Left renal pelvis (tissue), 4 donors: ENCODE results near the gene ABCC1. TPM values are rescaled to one million over a fixed set of nuclear protein-coding genes. Genes with fewer than 3 reads are reported as not detected.

Source experiments
- DNase-seq, 4 donors: peaks; one replicate each; pipeline ENCODE4 v3.0.0-alpha.2; 2013; ENCODE audit warnings: low read depth in 4 of 4, low spot score in 3 of 4
- polyA plus RNA-seq, 4 donors: library from polyadenylated mRNA; unstranded; fragments of 120-200 nt; gene quantifications; one replicate each; pipeline ENCODE4 v1.2.1, GENCODE V29; 2013; ENCODE audit not compliant: insufficient read length in 4 of 4

Gene ABCC1
- polyA plus RNA-seq, 4 donors, result 18.3 to 30.2 (median 23.1) TPM

DNA sequence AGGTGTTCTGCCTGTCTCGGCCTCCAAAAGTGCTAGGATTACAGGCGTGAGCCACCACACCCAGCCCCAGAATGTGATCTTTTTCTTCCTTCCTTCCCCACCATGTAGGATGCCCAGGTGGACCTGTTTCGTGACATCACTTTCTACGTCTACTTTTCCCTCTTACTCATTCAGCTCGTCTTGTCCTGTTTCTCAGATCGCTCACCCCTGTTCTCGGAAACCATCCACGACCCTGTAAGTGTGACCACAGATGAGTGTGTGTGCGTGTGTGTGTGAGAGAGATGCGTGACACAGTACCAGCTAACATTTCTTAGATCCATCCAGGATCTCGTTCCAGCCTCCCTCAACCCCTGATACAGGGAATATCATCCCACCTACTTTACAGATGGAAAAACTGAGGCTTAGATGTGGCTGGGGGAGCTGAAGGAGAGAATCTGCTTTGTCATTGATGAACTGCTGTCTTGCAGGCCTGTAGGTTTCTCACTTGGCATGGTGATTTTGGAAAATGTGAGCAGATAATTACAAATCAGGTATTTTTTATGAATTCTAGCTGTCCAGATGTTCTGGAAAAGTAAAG is 67.1 kb downstream of the ABCC1 start:
- no peak for DNase-seq

DNA sequence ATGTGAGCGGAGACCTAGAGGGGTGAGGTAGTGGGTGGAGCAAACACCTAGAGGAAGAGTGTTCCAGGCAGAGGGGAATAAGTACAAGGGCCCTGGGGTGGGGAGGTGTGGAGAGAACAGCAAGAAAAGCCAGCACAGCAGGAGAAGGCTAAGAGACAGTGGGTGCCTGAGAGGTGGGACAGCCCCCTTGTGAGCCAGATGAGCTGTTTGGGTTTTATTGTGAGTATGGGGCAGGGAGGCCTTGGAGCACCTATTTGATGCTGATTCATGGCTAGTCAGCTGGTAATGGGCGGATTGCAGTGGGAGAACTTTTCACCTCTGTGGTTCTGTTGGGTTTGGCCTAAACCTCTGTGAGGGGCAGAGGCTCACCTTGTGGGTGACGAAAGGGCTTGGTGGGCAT is 68.4 kb downstream of the ABCC1 start:
- DNase-seq, result no peak

DNA sequence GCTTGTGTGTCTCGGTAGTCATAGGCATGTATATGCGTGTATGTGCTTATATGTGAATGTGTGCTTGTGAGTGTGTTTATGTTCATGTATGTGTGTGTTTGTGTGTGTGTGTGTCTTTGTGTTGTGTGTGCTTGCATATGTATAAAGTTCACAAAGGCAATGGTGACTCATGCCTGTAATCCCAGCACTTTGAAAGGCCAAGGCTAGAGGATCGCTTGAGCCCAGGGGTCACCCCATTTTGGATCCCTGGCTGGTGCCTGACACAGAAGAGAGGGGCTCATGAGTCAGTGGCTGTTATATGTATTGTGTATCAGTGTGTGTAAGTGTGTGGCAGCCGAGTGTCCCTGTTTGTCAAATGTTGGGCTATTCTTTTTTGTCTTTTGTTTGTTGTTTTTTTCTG is 69.3 kb downstream of the ABCC1 start:
- DNase-seq, result no peak

DNA sequence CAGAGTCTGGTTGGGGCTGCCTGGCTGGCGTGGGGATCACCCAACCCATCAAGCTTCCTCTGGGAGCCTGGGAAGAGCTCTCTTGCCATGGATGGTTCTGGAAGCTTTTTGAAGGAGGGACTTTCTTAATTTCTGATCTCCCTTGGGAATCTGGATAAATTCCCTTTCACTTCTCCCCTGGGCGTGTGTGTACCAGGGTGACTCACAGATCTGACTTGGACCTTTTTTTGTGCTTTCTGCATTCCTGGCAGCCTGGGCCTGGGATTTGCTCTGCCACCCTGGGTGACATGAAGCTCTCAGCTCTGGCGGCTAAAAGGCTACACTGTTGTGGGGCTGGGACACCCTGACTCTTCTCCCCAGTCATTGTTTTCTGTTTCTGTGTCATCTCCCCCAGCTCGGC is 70.1 kb downstream of the ABCC1 start:
- no peak for DNase-seq

DNA sequence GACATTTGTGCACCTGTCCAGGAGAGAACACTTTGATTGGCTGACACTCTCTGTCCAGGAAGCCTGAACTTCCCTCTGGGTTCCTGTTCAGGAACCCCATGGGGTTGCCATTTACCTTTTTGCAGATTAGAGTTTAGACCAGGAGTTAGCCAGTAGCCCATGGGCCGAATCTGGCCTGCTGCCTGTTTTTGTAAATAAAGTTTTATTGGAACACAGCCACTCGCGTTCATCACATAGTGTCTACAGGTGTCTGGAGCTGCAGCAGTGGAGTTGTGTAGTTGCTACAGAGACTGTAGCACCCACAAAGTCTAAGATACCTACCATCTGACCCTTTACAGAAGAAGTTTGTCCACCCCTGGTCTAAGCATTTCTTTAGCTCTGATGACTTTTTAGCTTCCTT is 70.9 kb downstream of the ABCC1 start:
- no peak for DNase-seq

DNA sequence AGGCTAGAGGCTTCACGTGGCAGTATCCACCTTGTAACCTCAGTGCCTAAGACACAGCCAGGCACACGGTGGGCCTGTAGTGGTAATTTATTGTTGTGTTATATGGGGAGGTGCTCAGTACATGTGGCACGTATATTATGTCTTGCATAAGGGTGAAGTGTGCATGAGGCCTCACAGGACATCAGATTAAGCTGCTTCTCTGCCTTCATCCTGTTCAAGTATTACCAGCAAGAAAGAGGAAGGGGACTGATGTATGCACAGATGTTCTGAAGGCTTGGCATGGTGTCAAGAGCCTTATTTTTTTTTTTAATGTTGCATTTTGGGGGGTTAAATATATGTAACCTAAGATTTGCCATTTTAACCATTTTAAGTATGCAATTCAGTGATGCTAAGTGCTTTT is 71.6 kb downstream of the ABCC1 start:
- DNase-seq, result no peak

DNA sequence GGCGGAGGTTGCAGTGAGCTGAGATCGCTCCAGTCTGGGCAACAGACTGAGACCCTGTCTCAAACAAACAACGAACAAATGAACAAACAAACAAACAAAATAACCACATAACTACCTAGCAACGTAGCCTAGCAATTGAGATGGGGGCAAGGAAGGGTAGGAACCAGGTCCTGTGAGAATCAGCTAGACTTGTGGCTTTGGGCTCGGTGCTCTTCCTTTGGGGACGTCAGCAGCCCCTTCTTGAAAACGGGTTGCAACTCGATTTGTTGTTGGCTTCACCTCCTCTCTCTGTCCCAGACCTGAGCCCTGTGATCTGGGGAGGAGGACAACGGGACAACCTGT is 72.2 kb downstream of the ABCC1 start:
- no peak for DNase-seq

DNA sequence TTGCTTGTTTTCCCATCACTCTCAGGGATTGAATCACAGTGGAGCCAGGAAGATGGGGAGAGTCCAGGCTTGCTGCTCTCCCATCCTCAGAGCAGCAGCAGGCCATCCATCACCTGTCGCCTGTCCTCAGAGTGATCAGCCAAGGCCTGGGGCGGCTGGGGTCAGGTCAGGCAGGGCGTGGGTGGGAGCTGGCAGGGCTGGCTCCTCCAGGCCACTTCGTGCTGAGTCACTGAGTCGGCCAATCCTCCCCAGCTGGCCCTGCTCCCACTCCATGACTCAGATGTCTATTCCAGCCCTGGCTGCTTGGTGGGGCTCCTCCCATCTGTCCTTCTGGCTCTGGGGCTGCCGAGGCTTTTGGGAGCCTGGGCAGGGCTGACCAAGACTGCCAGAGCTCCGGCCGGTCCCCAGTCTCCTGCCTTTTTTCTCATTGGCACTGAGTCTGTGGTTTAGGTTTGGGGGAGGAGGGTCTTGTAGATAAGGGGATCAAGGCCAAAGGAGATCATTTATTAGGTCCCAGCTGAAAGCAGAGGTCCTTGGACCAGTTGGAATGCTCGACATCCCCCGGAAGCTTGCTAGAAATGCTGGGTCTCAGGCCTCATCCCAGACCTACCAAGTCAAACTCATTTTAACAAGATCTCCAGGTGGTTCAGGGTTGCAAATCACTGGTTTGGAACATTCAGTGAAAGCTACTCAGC is 72.7 kb downstream of the ABCC1 start:
- peak in 3 of 4 donors; percentile 48 to 67 (median 59) for DNase-seq

DNA sequence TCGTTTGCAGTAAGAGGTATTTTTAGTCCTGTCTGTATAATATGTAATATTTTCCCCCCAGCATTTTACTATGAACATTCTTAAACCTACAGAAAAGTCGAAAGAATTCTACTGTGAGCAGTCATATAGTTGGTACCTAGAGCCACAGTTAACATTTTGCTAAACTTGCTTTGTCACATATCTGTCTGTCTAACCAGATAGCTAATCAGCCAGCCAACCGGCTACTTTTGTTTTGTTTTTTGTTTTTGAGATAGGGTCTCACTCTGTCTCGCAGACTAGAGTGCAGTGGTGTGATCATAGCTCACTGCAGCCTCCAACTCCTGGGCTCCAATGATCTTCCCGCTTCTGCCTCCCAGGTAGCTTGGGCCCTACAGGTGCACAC is 73.3 kb downstream of the ABCC1 start:
- no peak for DNase-seq

DNA sequence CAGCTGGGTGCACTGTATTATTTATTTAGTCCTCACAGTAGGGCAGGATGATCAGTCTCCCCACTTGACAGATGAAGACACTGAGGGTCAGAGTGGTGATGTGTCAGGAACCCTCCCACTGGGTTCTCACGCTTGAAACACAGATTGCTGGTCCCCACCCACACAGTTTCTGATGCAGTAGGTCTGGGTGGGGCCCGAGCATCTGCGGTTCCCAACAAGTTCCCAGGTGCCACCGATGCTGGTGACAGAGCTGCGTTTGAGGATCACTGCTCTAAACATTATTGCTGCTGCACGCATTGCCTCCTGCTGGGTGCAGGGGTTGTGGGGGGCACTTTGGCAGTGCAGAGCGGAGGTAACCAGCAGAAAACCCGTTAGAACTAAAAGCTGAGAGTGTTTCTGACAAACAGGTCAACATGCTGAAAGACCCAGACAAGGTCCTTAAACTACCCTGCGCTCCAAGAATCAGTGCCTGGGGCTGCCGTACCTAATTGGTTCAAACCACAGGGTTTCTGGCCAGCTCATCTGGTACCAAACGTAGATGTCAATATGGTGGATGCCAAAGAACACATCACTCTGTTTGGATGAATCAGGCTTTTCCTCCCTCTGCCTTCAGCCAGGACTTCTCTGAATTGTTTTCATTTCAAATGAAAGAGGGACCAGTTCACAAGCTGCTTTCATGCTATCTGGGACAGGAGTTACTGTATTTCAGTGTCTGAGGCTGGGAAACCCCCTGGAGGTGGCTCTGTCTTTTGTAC is 76.0 kb downstream of the ABCC1 start:
- DNase-seq, result no peak

DNA sequence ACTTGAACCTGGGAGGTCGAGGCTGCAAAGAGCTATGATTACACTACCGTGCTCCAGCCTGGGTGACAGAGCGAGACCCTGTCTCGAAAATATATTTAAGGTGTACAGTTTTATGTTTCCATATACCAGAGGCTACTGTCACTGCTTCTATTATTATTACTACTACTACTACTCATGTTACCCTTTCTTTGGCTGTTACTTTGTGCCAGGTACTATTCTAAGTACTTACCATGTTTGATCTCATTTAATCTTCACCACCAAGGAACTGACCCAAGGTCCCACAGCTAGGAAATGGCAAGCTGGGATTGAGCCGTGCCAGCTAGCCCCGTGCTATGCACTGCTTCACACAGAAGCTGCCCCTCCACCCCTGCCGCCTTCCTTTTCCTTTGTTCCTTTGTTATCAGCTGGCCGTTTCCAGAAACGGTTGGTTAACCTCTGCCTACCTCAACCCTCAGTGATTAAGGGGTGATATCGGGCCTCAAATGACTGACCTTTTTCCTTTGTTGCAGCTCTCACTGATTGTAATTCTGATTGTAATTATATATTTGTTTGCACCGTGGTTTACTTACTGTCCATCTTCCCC is 78.4 kb downstream of the ABCC1 start:
- DNase-seq, result no peak

DNA sequence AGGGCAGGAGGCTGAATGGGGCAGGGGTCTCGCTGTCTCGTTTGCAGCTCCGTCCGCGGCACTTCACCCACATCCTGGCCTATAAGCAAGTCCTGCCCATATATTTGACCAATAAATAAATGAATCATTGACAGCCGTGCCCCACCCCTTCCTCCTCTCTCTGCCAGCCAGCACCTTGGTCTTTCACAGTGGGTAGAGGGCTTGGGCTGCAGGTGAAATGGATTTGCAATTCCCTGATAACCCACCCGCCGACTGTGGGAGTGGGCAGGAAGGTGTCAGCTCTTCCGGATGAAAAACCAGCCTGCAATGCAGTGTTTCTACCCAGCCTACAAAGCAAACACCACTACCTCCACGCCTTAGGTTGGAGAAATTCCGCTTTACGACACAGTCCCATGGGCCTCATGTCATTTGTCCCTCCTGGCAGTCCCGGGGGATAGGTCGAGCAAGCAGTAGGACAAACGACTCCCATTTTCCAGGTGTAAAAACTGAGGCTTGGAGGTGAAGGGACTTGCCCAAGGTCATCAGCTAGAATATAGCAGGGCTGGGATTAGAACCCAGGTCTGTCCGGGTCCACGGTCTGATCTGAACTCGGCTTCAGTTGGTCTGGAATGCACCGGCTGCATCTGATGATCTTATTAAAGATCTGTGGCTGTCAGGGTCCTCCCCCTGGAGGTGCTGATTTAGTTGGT is 79.0 kb downstream of the ABCC1 start:
- DNase-seq, result no peak

DNA sequence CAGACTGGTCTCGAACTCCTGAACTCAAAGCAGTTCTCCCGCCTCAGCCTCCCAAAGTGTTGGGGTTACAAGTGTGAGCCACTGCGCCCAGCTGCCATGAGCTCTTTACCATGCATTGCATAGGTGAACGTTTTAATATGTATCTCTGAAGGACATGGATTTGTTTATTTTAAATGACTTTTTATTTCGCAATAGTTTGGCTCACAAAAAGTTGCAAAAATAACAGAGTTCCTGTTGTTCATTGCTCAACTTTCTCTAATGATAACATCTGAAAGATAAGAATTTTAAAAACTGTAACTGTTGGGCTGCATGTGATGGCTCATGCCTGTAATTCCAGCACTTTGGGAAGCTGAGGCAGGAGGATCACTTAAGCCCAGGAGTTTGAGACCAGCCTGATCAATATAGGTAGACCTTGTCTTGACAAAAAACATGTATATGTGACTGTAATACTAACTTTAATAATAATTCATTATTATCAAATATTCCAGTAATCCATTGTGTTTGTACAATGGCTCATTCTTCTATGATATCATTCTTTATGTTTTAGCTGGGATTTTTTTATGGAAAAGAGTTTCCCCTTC is 80.1 kb downstream of the ABCC1 start:
- no peak for DNase-seq

DNA sequence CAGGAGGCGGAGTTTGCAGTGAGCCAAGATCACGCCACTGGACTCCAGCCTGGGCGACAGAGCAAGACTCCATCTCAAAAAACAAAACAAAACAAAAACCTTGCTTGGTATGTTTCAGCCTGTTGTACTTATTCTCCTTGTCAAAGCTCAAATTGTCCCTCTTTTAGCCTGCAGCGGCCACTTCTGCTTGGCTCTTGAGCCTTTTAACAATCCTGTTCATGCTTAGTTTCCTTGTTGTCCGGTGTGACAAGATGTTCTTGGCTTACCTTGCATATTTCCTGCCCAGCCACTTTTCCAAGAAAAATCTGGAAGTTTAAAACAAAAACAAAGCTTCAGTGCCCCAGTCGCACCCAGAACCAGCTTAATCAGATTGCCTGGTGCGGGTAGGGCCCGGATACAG is 81.0 kb downstream of the ABCC1 start:
- no peak for DNase-seq

DNA sequence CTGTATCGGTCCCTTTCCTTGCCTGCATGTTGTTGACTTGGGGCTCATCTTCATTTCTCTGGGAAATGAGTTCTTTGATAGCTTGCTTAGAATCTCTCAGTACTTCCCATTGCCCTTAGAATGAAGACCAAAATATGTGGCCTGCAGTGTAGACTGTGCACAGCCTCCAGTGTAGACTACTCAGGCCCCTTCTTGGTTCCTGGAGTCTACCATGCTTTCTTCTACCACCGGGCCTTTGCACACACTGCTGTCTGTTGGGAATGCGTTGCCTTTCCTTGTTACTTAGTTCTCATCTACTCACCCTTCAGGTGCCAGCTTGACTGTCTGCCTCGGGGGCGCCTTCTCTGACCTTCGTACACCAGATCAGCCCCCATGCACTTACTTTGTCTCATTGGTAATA is 82.0 kb downstream of the ABCC1 start:
- no peak for DNase-seq

DNA sequence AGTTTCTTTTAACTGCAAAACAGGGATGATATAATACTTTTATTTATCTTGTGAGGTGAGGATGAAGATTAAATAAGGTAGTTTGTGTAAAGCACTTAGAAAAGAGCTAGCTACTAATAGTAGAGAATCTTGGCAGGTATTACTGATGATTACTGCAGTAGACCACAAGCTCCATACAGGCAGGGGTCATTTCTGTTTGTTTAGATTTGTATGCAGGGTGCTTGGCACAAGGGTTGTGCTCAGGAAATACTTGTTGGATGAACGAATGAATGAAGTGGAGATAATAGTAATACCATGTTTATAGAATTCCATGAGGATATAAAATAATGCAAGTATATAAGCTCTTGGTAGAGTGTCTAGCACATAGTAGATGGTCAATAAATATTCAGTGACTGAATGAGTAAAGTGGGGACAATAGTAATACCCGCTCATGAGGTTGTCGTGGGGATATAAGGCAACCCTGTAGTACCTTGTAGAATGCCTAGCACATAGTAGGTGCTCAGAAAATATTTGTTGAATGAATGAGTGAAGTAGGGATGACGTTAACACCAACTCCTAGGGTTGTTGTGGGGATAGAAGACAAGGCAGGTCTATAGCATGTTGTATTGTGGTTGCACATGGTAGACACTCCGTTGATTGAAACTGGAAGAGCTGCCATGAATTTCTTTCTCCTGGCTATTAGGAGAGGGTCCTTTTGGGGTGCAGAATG is 83.0 kb downstream of the ABCC1 start:
- DNase-seq, result no peak

DNA sequence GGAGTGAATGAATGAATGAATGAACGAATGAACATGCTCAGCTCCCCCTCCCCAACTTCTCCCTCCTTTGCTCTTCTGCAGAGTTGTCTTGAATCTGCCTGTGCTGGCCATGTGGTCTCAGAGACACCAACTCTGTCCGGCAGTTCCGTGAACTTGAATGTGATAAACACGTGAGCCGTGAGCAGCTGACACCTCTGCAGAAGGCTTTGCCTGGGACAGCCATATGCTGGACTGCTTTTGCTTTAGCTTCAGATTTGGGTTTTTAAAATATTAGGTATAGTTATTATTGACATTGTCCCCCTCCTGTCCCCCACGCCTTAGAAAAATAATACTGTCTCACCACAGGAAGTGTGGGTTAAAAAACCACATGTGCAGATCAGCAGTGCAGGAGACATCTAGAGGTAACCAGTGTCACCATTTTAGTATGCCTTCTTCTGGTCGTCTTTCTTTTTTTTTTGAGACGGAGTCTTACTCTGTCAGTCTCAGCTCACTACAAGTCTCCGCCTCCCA is 83.8 kb downstream of the ABCC1 start:
- DNase-seq, result no peak

DNA sequence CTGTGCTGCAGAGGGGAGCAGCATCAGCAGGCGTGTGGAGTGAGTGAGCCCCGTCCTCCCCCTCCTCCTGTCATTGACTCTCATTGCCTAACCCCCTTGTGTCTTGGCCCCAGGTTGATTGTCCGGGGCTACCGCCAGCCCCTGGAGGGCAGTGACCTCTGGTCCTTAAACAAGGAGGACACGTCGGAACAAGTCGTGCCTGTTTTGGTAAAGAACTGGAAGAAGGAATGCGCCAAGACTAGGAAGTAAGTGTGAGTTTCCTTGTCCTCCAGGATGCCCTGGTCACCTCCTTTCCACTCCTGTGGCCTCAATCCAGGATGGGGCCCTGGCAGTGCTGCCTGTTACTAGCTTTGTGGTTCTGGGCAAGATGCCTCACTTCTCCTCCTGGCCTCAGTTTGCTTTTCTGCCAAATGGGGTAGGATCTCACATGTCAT is 87.0 kb downstream of the ABCC1 start:
- no peak for DNase-seq

DNA sequence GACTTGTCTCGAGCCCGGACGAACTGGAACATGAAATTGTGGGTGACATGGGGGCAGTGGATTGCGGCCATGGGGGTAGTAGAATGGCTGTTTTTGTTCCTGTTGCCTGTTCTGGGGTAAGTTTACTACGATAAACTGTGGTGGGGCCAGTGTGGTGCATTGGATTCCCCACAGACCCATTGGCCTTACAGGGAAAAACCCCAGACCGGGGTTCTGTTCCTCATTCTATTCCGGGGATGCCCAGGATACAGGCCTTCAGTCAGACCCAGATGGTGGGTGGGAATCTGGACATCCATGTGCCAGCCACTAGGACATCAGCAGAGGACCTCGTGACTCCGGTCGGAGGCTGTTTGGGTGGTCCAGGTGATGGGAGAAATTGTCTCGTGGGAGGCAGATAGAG is 88.1 kb downstream of the ABCC1 start:
- no peak for DNase-seq

DNA sequence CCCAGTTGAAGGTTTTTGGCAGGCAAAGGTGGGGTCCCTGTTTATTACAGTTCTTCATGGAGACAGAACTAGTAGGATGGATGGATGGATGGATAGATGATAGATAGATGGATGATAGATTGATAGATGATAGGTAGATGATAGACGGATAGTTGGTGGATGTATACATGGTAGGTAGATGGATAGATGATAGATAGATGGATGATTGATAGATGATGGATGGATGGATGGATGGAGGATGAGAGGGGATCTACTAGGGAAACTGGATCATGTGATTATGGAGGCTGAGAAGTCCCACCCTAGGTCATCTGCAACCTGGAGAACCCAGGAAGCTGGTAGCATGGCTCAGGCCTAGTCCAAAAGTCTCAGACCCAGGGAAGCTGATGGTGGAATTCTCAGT is 88.6 kb downstream of the ABCC1 start:
- no peak for DNase-seq
